Measurements from ENCODE around the gene OLFML1.

Gene OLFML1

GRCh38 chr11:7524462-7525235, 39.3 kb downstream of the OLFML1 start:
- in situ Hi-C loops (cut with HindIII; ENCODE audit: low sequenced_read_pairs) = no loop called here

GRCh38 chr11:7525424-7525823, 40.1 kb downstream of the OLFML1 start:
- TF ChIP-seq CTCF (IDR thresholded peaks at IDR 0.05; ENCODE audit: low read depth, low read length) = no peak
- no peak overlapping the region for H3K4me3 ChIP-seq (ENCODE audit: low read depth, low read length)
- in situ Hi-C loops (cut with HindIII; ENCODE audit: low sequenced_read_pairs) = no loop called here
- no peak for DNase-seq (ENCODE audit: low read depth, low spot score)

More at GRCh38 chr11:7524462-7525235, 39.3 kb downstream of the OLFML1 start:
- DNase-seq (ENCODE audit: low read depth, low spot score) = no peak
- no peak for TF ChIP-seq CTCF (IDR thresholded peaks at IDR 0.05; ENCODE audit: low read depth, low read length)
- H3K4me3 ChIP-seq (ENCODE audit: low read depth, low read length) = no peak overlapping the region

- no peak overlapping the region for H3K4me3 ChIP-seq (ENCODE audit: low read depth, low read length)
- no peak for TF ChIP-seq CTCF (IDR thresholded peaks at IDR 0.05; ENCODE audit: low read depth, low read length)
- in situ Hi-C loops (cut with HindIII; ENCODE audit: low sequenced_read_pairs) = no loop called here
- no peak for DNase-seq (ENCODE audit: low read depth, low spot score)
Observed at GRCh38 chr11:7527029-7527428, 41.7 kb downstream of the OLFML1 start.

GRCh38 chr11:7528514-7529049, 43.3 kb downstream of the OLFML1 start:
- in situ Hi-C loops (cut with HindIII; ENCODE audit: low sequenced_read_pairs) = no loop called here
- H3K4me3 ChIP-seq (ENCODE audit: low read depth, low read length) = no peak overlapping the region
- DNase-seq (ENCODE audit: low read depth, low spot score) = no peak
- TF ChIP-seq CTCF (IDR thresholded peaks at IDR 0.05; ENCODE audit: low read depth, low read length) = no peak

GRCh38 chr11:7530013-7530640, 44.8 kb downstream of the OLFML1 start:
- no peak overlapping the region for H3K4me3 ChIP-seq (ENCODE audit: low read depth, low read length)
- no peak for TF ChIP-seq CTCF (IDR thresholded peaks at IDR 0.05; ENCODE audit: low read depth, low read length)
- DNase-seq (ENCODE audit: low read depth, low spot score) = no peak
- in situ Hi-C loops (cut with HindIII; ENCODE audit: low sequenced_read_pairs) = no loop called here

GRCh38 chr11:7531011-7531410, 45.7 kb downstream of the OLFML1 start:
- in situ Hi-C loops (cut with HindIII; ENCODE audit: low sequenced_read_pairs) = no loop called here
- no peak overlapping the region for H3K4me3 ChIP-seq (ENCODE audit: low read depth, low read length)
- no peak for TF ChIP-seq CTCF (IDR thresholded peaks at IDR 0.05; ENCODE audit: low read depth, low read length)
- DNase-seq (ENCODE audit: low read depth, low spot score) = no peak
